Astrocyte (in vitro differentiated cells and primary cell): ENCODE measurements around the gene PAXIP1. TPM values are rescaled to one million over a fixed set of nuclear protein-coding genes. Genes with fewer than 3 reads are reported as not detected.

Experiments
- DNase-seq: peaks from one replicate; pipeline ENCODE4 v3.0.0-alpha.2; 2010; ENCODE audit warnings: low read depth
- FAIRE-seq: peaks from 2 replicates; lab custom pipeline; 2011; peaks lifted over from hg19 to GRCh38; lab: Jason Lieb, UNC
- H2AFZ ChIP-seq: 2 replicates; pipeline ENCODE4 v1.6.0; 2012; ENCODE audit warnings: low read depth, low read length, inconsistent platforms
- H3K27ac ChIP-seq: 2 replicates; pipeline ENCODE4 v1.5.1; 2011; ENCODE audit warnings: low read depth, low read length, inconsistent platforms
- H3K27me3 ChIP-seq: 2 replicates; pipeline ENCODE4 v1.6.0; 2011; ENCODE audit warnings: low read length, inconsistent platforms; ENCODE audit not compliant: insufficient read depth
- H3K36me3 ChIP-seq: 2 replicates; pipeline ENCODE4 v1.5.1; 2011; ENCODE audit warnings: low read length, inconsistent platforms; ENCODE audit not compliant: insufficient read depth
- H3K4me1 ChIP-seq: 2 replicates; pipeline ENCODE4 v1.5.1; 2011; ENCODE audit warnings: low read length, inconsistent platforms; ENCODE audit not compliant: insufficient read depth
- H3K4me2 ChIP-seq: 2 replicates; pipeline ENCODE4 v1.6.0; 2012; ENCODE audit warnings: low read length, inconsistent platforms
- H3K4me3 ChIP-seq: 2 replicates; pipeline ENCODE4 v1.5.1; 2011; ENCODE audit warnings: low read depth, mild to moderate bottlenecking, low read length, inconsistent platforms; ENCODE audit not compliant: insufficient read depth
- H3K79me2 ChIP-seq: 2 replicates; pipeline ENCODE4 v1.6.0; 2012; ENCODE audit warnings: mild to moderate bottlenecking, low read length, inconsistent platforms; ENCODE audit not compliant: insufficient read depth
- H3K9ac ChIP-seq: 2 replicates; pipeline ENCODE4 v1.6.0; 2012; ENCODE audit warnings: mild to moderate bottlenecking, low read length, inconsistent platforms
- H3K9me3 ChIP-seq: 2 replicates; pipeline ENCODE4 v1.5.1; 2012; ENCODE audit warnings: low read depth, mild to moderate bottlenecking, low read length, inconsistent platforms; ENCODE audit not compliant: insufficient read depth
- H4K20me1 ChIP-seq: 2 replicates; pipeline ENCODE4 v1.6.0; 2012; ENCODE audit warnings: low read length, inconsistent platforms; ENCODE audit not compliant: insufficient read depth
- H3K27ac Mint-ChIP-seq: one replicate; pipeline ENCODE4 v1.8.0; 2021; ENCODE audit warnings: mild to moderate bottlenecking, mixed read lengths; ENCODE audit not compliant: unreplicated experiment
- H3K27me3 Mint-ChIP-seq: one replicate; pipeline ENCODE4 v1.8.0; 2021; ENCODE audit warnings: low read depth, mixed read lengths; ENCODE audit not compliant: unreplicated experiment
- H3K36me3 Mint-ChIP-seq: one replicate; pipeline ENCODE4 v1.8.0; 2021; ENCODE audit warnings: low read depth, mixed read lengths; ENCODE audit not compliant: unreplicated experiment
- H3K4me1 Mint-ChIP-seq: one replicate; pipeline ENCODE4 v1.8.0; 2021; ENCODE audit warnings: low read depth, mixed read lengths; ENCODE audit not compliant: unreplicated experiment
- H3K4me3 Mint-ChIP-seq: one replicate; pipeline ENCODE4 v1.8.0; 2021; ENCODE audit warnings: mild to moderate bottlenecking, moderate library complexity, mixed read lengths; ENCODE audit not compliant: unreplicated experiment
- H3K9me3 Mint-ChIP-seq: one replicate; pipeline ENCODE4 v1.8.0; 2021; ENCODE audit warnings: mild to moderate bottlenecking, mixed read lengths; ENCODE audit not compliant: unreplicated experiment
- CTCF ChIP-seq: IDR thresholded peaks from 2 replicates; pipeline ENCODE4 v1.5.1; 2011; ENCODE audit warnings: low read depth, mild to moderate bottlenecking, inconsistent platforms, low read length, moderate library complexity; ENCODE audit not compliant: insufficient read depth
- EZH2 ChIP-seq: IDR thresholded peaks from 2 replicates; pipeline ENCODE4 v1.6.1; 2012; ENCODE audit warnings: mild to moderate bottlenecking, low read length, inconsistent platforms; ENCODE audit not compliant: insufficient read depth
- total RNA-seq: library from RNA; stranded (reverse); gene quantifications from 2 replicates; pipeline ENCODE4 v1.2.1, GENCODE V29; 2021

Gene PAXIP1
- total RNA-seq, 1 donor from 2014 or later, result 12.7 TPM

- no peaks in the 10 kb centered on the region for H3K9me3 Mint-ChIP-seq
- no peaks in the 10 kb centered on the region for H3K27me3 ChIP-seq
- DNase-seq, result no peak
- peaks cover 7% of the 10 kb centered on the region for H3K79me2 ChIP-seq
- H3K4me3 Mint-ChIP-seq, result no peak overlapping the region
- H3K27ac ChIP-seq, result no peak overlapping the region
- no peak overlapping the region for H2AFZ ChIP-seq
- H3K4me1 Mint-ChIP-seq, result peaks cover 6% of the 10 kb centered on the region
- no peaks in the 10 kb centered on the region for H3K27me3 Mint-ChIP-seq
- H3K4me3 ChIP-seq, result no peak overlapping the region
- no peak overlapping the region for H3K4me2 ChIP-seq
- H3K4me1 ChIP-seq, result no peaks in the 10 kb centered on the region
- no peak overlapping the region for H3K27ac Mint-ChIP-seq
- no peaks in the 10 kb centered on the region for H3K9me3 ChIP-seq
- FAIRE-seq, result no peak
- no peak overlapping the region for H3K9ac ChIP-seq
- no peak for TF ChIP-seq EZH2
- TF ChIP-seq CTCF, result no peak
- H4K20me1 ChIP-seq, result no peaks in the 10 kb centered on the region
- peaks cover 23% of the 10 kb centered on the region for H3K36me3 Mint-ChIP-seq
- H3K36me3 ChIP-seq, result peaks cover 25% of the 10 kb centered on the region
These were observed 26.1 kb downstream of the PAXIP1 start for GRCh38 chr7:154976844-154977243.

GRCh38 chr7:154975984-154976383 lies 26.9 kb downstream of the PAXIP1 start:
- H3K27me3 ChIP-seq, result no peaks in the 10 kb centered on the region
- Mint-ChIP-seq H3K36me3 (peaks cover 21% of the 10 kb centered on the region), H3K27ac (no peak overlapping the region), H3K4me1 (peaks cover 6% of the 10 kb centered on the region), H3K27me3 (no peaks in the 10 kb centered on the region), H3K9me3 (no peaks in the 10 kb centered on the region), H3K4me3 (no peak overlapping the region)
- no peak for DNase-seq
- H2AFZ ChIP-seq, result no peak overlapping the region
- no peaks in the 10 kb centered on the region for H3K9me3 ChIP-seq
- no peak overlapping the region for H3K9ac ChIP-seq
- H3K4me1 ChIP-seq, result no peaks in the 10 kb centered on the region
- TF ChIP-seq CTCF (no peak), EZH2 (no peak)
- H3K4me3 ChIP-seq, result no peak overlapping the region
- H3K27ac ChIP-seq, result no peak overlapping the region
- no peak overlapping the region for H3K4me2 ChIP-seq
- FAIRE-seq, result no peak
- H4K20me1 ChIP-seq, result no peaks in the 10 kb centered on the region
- H3K79me2 ChIP-seq, result peaks cover 7% of the 10 kb centered on the region
- peaks cover 22% of the 10 kb centered on the region for H3K36me3 ChIP-seq

GRCh38 chr7:154973381-154973780 lies 29.5 kb downstream of the PAXIP1 start:
- Histone ChIP-seq H3K27me3 (no peaks in the 10 kb centered on the region), H3K4me3 (no peak overlapping the region), H3K79me2 (peaks cover 7% of the 10 kb centered on the region), H3K9me3 (no peaks in the 10 kb centered on the region), H3K4me1 (no peaks in the 10 kb centered on the region), H3K4me2 (no peak overlapping the region), H2AFZ (no peak overlapping the region), H3K9ac (no peak overlapping the region), H3K36me3 (peaks cover 16% of the 10 kb centered on the region), H3K27ac (no peak overlapping the region), H4K20me1 (peaks cover 11% of the 10 kb centered on the region)
- H3K27me3 Mint-ChIP-seq, result no peaks in the 10 kb centered on the region
- peaks cover 23% of the 10 kb centered on the region for H3K36me3 Mint-ChIP-seq
- no peaks in the 10 kb centered on the region for H3K9me3 Mint-ChIP-seq
- DNase-seq (no peak), FAIRE-seq (no peak)
- no peak overlapping the region for H3K4me3 Mint-ChIP-seq
- H3K27ac Mint-ChIP-seq, result no peak overlapping the region
- no peak for TF ChIP-seq EZH2
- TF ChIP-seq CTCF, result no peak
- peaks cover 6% of the 10 kb centered on the region for H3K4me1 Mint-ChIP-seq
